Measurements from ENCODE around the gene PRR19. TPM values are rescaled to one million over a fixed set of nuclear protein-coding genes. Genes with fewer than 3 reads are reported as not detected.

PRR19 gene
- total and polyA plus RNA-seq, 10 of the 15 experiments (the other 5 are each of a cell fraction or from before 2014, with no cell fraction given): 0.09 to 1.7 (median 0.73) TPM; not detected in 1

GRCh38 chr19:42253245-42254088, 48.5 kb upstream of the PRR19 start (continued):
- TF ChIP-seq USF1 (IDR thresholded peaks at IDR 0.05; ENCODE audit: borderline replicate concordance, extremely low read length, insufficient read depth, low read depth, low read length) (peak; percentile 63), BHLHE40 (IDR thresholded peaks at IDR 0.05; ENCODE audit: borderline replicate concordance in 1 of 2, low read depth in 2 of 2, low read length in 1 of 2) (peak; percentile 73 to 92), MLLT1 (IDR thresholded peaks at IDR 0.05) (0 out of 2 replicates have a peak, but pooled peaks have one; percentile 29), SPI1 (IDR thresholded peaks at IDR 0.05; ENCODE audit: borderline replicate concordance, insufficient read depth, low read depth, low read length) (peak; percentile 88), IKZF2 (IDR thresholded peaks at IDR 0.05) (peak; percentile 75 to 76), LARP7 (IDR thresholded peaks at IDR 0.05) (no peak), ETV6 (conservative IDR thresholded peaks at IDR 0.05 in 1 of 2, IDR thresholded peaks at IDR 0.05 in 1 of 2; ENCODE audit: borderline replicate concordance in 1 of 2, low read depth in 1 of 2) (no peak), EED (IDR thresholded peaks at IDR 0.05; ENCODE audit: low read depth) (peak; percentile 81; the same call in 1 of the 2 replicates), EGR1 (IDR thresholded peaks at IDR 0.05; ENCODE audit: borderline replicate concordance in 1 of 2, low read depth in 2 of 2, low read length in 2 of 2) (peak in 1 of 2 experiments; percentile 22; a peak in 1 of 3 replicates), CHD2 (IDR thresholded peaks at IDR 0.05; ENCODE audit: borderline replicate concordance, low read depth, low read length) (peak; percentile 42; the same call in 1 of the 2 replicates), POLR2AphosphoS5 (IDR thresholded peaks at IDR 0.05; ENCODE audit: low read length) (peak; percentile 63; the same call in 1 of the 2 replicates), CHD4 (IDR thresholded peaks at IDR 0.05) (no peak), CBFB (IDR thresholded peaks at IDR 0.05; ENCODE audit: low read depth) (0 out of 2 replicates have a peak, but pooled peaks have one; percentile 40), IKZF1 (conservative IDR thresholded peaks at IDR 0.05) (peak; percentile 87), KDM1A (IDR thresholded peaks at IDR 0.05; ENCODE audit: borderline replicate concordance) (no peak), NR2F1 (conservative IDR thresholded peaks at IDR 0.05) (0 out of 2 replicates have a peak, but pooled peaks have one; percentile 34)
- TF ChIP-seq, protein P1, sequence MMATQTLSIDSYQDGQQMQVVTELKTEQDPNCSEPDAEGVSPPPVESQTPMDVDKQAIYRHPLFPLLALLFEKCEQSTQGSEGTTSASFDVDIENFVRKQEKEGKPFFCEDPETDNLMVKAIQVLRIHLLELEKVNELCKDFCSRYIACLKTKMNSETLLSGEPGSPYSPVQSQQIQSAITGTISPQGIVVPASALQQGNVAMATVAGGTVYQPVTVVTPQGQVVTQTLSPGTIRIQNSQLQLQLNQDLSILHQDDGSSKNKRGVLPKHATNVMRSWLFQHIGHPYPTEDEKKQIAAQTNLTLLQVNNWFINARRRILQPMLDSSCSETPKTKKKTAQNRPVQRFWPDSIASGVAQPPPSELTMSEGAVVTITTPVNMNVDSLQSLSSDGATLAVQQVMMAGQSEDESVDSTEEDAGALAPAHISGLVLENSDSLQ (IDR thresholded peaks at IDR 0.05): no peak

Data from GM12878 (cell line).